OCI-M2 (cell line): ENCODE data around the gene IDH2.
"Not testable (repeated sequence)": the region's sequence is repeated elsewhere in the genome, so short reads cannot be mapped to it uniquely, and the experiment has no call there.

ENCODE experiments used
- DNase-seq: peaks from one replicate; lab custom pipeline; 2025; ENCODE audit not compliant: unreplicated experiment; lab: John Stamatoyannopoulos, UW

IDH2 gene

GRCh38 chr15:90115783-90116182 lies 13.5 kb upstream of the IDH2 start:
- DNase-seq = no peak

- no peak for DNase-seq
These were observed 12.2 kb upstream of the IDH2 start for GRCh38 chr15:90114451-90114901.

- DNase-seq = no peak
These were observed 10.9 kb upstream of the IDH2 start for GRCh38 chr15:90113166-90113565.

- not testable (repeated sequence) for DNase-seq
These were observed 7.0 kb upstream of the IDH2 start for GRCh38 chr15:90109163-90109751.

- not testable (repeated sequence) for DNase-seq
These were observed 5.8 kb upstream of the IDH2 start for GRCh38 chr15:90108038-90108437.

GRCh38 chr15:90106522-90107117 lies 4.4 kb upstream of the IDH2 start:
- DNase-seq = no peak

GRCh38 chr15:90105521-90105920 lies 3.3 kb upstream of the IDH2 start:
- DNase-seq = no peak

GRCh38 chr15:90104551-90104950 lies 2.3 kb upstream of the IDH2 start:
- no peak for DNase-seq

GRCh38 chr15:90103701-90104329 lies 1.5 kb upstream of the IDH2 start:
- DNase-seq = no peak

- DNase-seq = no peak
These were observed 919 bp downstream of the IDH2 start for GRCh38 chr15:90101130-90101968.

GRCh38 chr15:90099868-90100831 lies 2.1 kb downstream of the IDH2 start:
- no peak for DNase-seq

- no peak for DNase-seq
These were observed 3.0 kb downstream of the IDH2 start for GRCh38 chr15:90099072-90099867.

GRCh38 chr15:90097475-90097874 lies 4.8 kb downstream of the IDH2 start:
- no peak for DNase-seq

GRCh38 chr15:90095521-90095959 lies 6.7 kb downstream of the IDH2 start:
- DNase-seq = no peak

- DNase-seq = no peak
These were observed 10.9 kb downstream of the IDH2 start for GRCh38 chr15:90091156-90091931.

GRCh38 chr15:90090226-90090848 lies 11.9 kb downstream of the IDH2 start:
- DNase-seq = no peak

- DNase-seq = no peak
These were observed 14.7 kb downstream of the IDH2 start for GRCh38 chr15:90087454-90088154.

GRCh38 chr15:90086868-90087268 lies 15.4 kb downstream of the IDH2 start:
- no peak for DNase-seq
